Hypothalamus (tissue), 51 donors: Measurements from ENCODE around the gene FIS1.
"Not testable (repeated sequence)": the region's sequence is repeated elsewhere in the genome, so short reads cannot be mapped to it uniquely, and the experiment has no call there.

Source experiments
- DNase-seq, 51 donors: peaks; one replicate each; lab custom pipeline; 2025; lab: John Stamatoyannopoulos, UW

FIS1 gene

DNA sequence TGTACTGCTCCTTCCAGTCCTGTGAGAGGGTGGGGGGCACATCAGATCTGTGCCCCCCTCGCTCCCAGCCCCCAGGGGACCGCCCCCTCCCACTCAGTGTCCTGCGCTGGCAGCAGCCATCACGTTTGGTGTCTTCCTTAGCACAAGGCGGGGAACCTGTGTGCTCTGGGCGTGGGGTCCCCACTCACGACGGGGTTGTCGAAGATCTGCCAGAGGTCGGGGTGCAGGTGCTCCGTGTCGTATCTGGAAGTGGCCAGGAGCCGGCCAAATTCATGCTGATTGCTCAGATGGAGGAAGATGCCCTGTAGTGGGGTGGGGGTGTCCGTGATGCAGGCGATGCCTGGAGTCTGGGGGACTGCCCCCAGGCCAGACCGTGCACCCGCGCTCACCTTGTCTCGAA is 34.7 kb downstream of the FIS1 start:
- no peak for DNase-seq

DNA sequence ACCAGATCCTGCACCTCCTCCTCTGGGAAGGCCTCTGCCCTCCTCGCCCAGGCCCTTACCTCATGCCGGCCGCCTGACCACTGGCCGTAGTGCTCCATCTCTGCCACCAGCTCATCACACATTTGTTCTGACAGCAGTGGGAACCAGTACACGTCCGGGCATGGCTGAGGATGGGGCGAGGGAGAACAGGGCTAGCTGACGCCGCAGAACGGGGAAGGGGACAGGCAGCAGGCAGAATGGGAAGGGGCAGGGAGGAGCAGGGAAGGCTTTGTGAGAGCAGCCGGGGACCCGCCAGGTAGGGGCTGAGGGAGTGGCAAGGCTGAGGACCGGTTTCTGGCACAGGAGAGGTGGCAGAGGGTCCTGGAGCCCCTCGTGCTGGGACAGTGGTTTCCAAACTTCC is 36.1 kb downstream of the FIS1 start:
- no peak for DNase-seq

DNA sequence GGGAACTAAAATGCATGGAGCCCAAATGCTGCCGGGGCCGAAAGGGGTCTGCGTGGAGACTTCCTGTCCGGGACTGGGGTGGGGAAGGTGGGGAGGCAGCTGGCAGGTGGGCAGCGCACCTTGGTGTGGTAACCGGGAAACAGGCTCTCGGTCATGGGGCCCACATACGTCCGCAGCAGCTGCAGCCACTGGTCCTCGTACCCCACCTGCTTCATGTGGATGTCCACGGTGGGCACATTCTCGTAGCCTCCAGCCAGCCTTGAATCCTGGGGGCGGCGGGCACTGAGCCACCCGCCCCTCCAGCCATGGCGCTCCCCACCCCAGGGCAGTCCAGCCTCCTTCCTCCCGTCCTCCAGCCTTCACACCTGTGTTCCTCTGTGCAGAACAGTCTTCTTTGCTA is 37.4 kb downstream of the FIS1 start:
- DNase-seq: no peak

DNA sequence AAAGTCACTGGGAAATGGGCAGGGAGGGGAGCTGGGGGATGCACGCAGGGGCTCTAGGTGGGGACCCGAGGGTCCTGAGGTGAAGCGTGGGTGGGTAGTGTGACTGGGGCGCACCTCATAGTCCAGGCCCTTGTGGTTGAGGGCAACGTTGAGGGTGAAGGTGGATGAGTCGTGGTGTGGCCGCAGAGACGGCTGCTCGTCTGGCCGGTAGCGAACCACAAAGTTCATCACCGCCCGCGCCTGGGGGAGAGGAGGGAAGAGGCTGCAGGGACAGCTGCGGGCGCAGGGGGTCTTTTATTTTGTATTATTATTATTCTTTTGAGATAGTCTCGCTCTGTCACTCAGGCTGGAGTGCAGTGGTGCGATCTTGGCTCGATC is 38.2 kb downstream of the FIS1 start:
- DNase-seq: no peak

DNA sequence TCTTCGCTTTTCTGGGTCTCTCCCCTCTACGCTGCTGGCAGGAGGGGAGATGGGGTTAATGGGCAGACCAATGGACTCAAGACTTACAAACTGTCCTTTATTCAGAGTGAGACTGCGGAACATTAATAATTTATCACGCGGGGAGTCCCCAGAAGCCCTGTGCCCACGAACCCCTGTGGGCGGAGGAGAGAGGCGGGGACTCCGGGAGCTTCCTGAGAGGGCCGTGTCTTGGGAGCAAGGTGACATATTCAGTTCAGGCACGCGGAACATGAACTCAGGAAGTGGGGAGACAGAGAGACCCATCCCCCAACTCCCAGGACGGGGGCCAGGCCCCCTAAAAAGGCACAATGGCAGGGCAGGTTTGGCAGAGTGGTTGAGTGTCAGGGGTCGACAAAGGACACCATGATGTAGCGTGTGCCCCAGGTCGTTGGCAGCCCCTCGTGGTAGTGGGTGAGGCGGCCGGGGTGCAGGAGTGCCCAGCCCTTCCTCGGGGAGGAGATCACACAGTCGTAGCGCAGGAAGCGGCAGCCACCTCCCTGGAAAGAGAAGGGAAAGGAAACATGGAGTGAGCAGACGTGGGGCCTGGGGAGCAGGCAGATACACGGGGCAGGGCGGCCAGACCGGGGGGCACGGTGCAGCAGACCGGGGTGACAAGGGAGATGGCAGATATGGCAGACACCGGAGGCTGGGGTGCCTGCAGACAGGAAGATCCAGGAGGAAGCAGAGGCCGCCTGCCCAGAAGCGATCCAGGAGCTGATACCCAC is 38.8 kb downstream of the FIS1 start:
- no peak for DNase-seq

DNA sequence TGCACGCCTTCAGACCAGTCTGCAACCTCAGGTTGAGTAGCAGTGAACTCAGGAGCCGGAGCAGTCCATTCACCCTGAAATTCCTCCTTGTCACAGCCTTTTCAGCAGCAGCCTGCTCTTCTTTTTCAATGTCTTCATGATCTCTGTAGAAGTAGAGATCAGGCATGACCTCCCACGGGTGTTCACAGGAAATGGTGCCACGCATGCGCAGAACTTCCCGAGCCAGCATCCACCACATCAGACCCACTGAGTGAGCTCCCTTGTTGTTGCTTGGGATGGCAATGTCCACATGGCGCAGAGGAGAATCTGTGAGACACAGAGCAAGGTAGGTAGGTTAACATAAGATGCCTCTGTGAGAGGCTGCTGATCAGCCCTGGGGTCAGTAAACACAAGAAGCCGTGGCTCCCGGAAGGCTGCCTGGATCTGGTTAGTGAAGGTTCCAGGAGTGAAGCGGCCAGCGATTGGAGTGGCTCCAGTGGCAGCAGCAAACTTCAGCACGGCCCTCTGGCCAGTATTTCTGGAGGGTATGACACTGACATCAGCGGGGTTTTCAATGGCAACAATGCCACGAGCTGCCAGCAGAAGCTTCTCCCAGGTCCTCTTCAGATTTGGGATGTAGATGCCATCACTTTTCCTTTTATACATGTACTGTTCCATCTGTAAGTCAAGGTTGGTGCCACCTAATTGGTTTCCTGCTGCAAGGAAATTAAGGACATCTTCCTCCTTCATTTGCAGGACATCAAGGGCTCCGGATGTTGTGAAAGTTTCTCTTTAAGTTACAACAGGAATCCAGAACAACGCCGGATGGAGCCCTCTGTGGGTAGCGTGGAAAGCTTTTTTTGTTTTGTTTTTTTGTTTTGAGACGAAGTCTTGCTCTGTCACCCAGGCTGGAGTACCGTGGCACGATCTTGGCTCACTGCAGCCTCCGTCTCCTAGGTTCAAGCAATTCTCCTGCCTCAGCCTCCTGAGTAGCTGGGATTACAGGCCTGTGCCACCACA is 40.8 kb downstream of the FIS1 start:
- not testable (repeated sequence) for DNase-seq

DNA sequence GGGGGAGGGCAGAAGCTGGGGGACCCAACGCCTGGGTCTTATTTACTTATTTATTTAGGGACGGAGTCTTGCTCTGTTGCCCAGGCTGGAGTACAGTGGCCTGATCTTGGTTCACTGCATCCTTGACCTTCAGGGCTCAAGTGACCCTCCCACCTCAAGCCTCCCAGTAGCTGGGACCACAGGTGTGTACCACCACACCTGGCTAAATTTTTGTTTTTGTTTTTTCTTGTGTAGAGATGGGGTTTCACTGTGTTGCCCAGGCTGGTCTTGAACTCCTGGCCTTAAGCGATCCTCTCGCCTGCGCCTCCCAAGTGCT is 42.3 kb downstream of the FIS1 start:
- DNase-seq: no peak

DNA sequence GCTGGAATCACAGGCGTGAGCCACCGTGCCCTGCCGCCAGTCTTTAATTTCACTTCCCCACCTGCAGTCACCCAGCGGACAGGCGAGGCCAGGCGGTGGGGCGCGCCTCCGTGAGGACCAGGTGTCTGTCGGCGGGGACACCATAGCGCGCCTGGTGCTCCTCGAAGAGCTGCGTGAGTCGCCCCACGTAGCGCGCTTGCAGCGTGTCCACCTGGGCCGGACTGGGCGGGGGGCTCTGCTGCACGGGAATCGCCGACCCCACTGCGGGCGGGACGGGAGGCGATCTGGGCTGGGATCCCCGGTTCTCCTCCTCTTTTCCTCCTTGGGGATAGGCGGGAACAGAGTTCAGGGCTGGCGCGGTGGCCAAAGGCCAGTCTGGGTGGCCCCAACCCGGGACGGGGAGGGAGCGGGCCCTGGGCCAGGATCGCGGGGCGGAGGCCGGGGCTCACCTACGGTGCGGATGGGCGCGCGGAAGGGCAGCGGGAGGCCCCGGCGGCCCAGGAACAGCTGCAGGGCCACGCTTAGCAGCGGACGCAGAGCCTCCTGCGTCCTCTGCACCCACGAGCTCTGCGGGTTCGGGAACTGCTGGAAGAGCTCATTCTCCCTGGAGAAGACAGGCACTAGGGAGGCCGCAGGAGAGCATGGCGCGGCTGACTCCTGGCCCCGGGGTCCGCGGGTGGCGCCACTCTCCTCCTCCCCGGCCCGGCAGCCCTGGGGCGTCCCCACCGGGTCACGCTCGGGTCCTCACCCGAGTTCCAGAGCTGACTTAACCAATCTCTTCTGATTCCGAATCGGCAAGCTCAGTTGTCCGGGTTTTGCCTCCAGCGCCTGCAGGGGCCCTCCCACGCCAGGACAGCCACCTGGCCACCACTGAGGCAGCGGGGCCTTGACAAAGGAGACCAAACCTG is 42.9 kb downstream of the FIS1 start:
- no peak for DNase-seq

DNA sequence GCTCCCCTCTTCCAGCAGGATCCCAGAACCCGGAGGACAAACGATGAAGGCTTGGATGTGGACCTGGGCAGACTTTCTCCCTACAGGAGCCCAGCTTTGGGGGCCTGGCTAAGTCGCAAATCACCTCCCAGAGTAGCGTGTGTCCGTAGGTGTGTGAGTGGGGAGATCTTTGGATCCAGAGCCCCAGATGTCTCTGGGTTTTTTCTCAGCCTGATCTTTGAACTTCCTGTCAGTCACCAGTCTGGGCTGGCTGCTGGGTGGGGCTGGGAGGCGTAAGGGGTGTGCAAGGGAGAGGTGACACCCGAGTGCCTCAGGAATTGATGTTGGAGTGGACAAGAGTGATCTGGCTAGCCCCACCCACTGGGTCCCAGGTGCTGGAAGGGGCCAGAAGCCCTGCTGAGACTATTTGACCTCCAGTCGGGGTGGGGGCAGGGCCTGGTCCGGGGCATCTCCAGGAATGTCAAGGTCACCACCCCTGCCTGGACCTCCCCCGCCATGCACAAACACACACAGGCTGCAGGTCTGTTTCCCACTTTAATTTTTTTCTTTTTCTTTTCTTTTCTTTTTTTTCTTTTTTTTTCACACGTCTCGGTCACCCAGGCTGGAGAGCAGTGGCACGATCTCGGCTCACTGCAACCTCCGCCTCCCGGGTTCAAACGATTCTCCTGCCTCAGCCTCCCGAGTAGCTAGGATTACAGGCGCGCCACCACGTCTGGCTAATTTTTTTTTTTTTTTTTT is 43.9 kb downstream of the FIS1 start, which contains the start of gene MOGAT3:
MOGAT3 (minus strand) TSS at position 175 of the 738 bp plus-strand sequence. CDS start 182 bp downstream, outside the sequence.
- DNase-seq: no peak

DNA sequence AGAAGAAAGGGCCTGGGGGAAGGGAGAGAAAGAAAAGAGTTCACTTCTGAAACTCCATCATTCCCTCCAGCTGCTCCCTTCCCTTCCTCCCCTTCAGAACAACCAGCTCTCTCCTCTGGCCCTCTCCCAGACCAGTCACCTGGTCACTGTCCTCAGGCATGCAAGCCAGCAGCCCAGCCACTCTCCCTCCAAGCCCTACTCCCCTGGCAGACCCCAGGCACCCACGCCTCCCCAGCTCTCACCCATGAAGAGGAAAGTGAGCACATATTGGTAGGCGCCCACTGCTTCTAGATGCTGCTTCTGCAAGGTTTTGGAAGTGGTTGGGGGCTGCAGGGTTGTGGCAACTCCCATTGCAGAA is 44.4 kb downstream of the FIS1 start:
- DNase-seq: no peak

DNA sequence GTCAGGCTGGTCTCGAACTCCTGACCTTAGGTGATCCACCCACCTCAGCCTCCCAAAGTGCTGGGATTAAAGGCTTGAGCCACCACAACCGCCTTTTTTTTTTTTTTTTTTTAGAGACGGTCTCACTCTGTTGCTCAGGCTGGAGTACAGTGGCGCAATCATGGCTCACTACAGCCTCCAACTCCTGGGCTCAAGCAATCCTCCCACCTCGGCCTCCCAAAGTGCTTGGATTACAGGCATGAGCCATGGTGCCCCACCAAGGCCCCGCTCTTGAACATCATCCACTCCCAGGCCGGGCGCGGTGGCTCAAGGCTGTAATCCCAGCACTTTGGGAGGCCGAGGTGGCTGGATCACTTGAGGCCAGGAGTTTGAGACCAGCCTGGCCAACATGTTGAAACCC is 45.4 kb downstream of the FIS1 start:
- not testable (repeated sequence) for DNase-seq

DNA sequence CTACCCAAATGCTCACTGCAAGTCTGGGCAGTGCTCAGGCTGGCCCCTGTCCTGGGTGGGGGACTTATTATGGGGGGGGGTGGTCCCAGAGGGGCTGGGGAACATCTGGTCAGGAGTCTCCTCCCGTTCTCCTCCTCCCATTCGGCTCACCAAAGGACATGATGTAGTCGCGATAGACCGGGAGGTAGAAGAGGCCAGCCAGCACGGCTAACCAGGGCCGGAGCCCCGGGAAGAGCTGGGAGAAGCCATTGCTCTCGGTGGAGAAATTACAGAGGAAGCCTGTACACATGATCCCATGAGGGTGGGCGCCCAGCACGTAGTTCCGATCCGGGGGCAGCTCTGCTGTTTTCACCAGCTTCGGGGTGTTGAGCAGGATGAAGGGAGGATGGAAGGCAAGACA is 46.4 kb downstream of the FIS1 start:
- DNase-seq: no peak

DNA sequence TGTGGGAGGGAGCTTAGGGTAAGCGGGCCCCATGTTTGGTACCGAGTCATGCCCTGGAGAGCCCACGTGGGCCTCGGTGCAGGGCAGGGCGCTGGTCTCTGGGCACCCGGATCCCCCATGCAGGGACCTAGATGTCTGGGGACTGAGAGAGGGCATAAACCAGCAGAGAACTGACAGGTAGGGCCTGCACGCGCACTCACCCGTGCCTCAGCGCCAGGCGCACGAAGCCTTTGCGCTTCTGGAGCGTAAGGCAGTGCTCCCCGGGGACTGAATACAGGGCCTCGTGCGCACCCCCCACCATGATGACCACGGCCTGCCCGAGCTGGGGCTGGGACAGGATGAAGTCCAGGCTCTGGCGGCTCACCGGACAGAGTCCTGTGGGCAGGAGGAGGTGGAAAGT is 46.9 kb downstream of the FIS1 start:
- no peak for DNase-seq

DNA sequence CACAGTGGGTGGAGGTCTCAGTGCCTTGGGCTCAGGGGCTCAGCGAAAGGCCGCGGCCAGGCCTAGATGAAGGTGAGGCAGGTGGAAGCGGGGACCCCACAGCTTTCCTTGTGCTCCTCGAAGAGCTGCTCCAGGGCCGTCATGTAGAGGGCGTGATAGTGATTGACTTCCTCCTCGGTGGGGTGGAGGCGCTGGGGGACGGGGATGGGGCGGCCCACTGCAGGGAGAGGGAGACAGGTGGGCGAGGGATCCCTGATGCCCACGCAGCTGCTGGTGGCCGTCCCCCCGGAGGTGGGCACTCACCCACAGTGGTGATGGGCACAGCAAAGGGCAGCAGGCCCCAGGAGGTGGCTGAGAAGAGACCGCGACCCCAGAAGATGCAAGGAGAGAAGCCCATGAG is 49.0 kb downstream of the FIS1 start:
- no peak for DNase-seq
